SU-DHL-6 (cell line): ENCODE measurements around the gene RRP9.

Experiments
- H2AFZ ChIP-seq: fragments of 200-600 bp; sonication (generic); 2 replicates; pipeline ENCODE4 v1.6.1; 2014; ENCODE audit warnings: low read depth, mild to moderate bottlenecking, moderate library complexity, mixed read lengths, antibody characterized with exemption, low read length; ENCODE audit not compliant: severe bottlenecking
- H3F3A ChIP-seq: fragments of 200-600 bp; shearing (Covaris generic); 2 replicates; pipeline ENCODE4 v1.6.0; 2016; ENCODE audit warnings: antibody characterized with exemption, mild to moderate bottlenecking; ENCODE audit not compliant: insufficient read depth
- H3K27ac ChIP-seq: fragments of 200-600 bp; sonication (generic); 2 replicates; pipeline ENCODE4 v1.5.1; 2016; ENCODE audit warnings: low read depth, mild to moderate bottlenecking, low read length, moderate library complexity, mixed read lengths
- H3K27me3 ChIP-seq: fragments of 200-600 bp; sonication (generic), shearing (Covaris generic); 2 replicates; pipeline ENCODE4 v1.6.0; 2014; ENCODE audit warnings: mild to moderate bottlenecking, low read length
- H3K36me3 ChIP-seq: fragments of 200-600 bp; sonication (generic); 2 replicates; pipeline ENCODE4 v1.6.1; 2014; ENCODE audit warnings: mild to moderate bottlenecking, low read length, mixed read lengths
- H3K4me2 ChIP-seq: fragments of 300-600, 200-600 bp; shearing (Covaris generic), sonication (generic); 2 replicates; pipeline ENCODE4 v1.6.0; 2014; ENCODE audit warnings: low read length, low read depth, mild to moderate bottlenecking; ENCODE audit not compliant: poor library complexity, severe bottlenecking
- H3K4me3 ChIP-seq: fragments of 200-600 bp; sonication (generic); 2 replicates; pipeline ENCODE4 v1.5.1; 2014; ENCODE audit warnings: antibody characterized with exemption, low read length, mild to moderate bottlenecking, mixed read lengths; ENCODE audit not compliant: insufficient read depth, poor library complexity, severe bottlenecking
- H3K79me2 ChIP-seq: fragments of 200-600 bp; sonication (generic); 2 replicates; pipeline ENCODE4 v1.6.1; 2014; ENCODE audit warnings: mild to moderate bottlenecking, low read length, moderate library complexity; ENCODE audit not compliant: insufficient read depth
- H3K9ac ChIP-seq: fragments of 200-600 bp; sonication (generic); 2 replicates; pipeline ENCODE4 v1.7.0; 2014; ENCODE audit warnings: mild to moderate bottlenecking, low read length
- H3K9me2 ChIP-seq: fragments of 200-600 bp; sonication (generic); replicated peaks from 2 replicates; pipeline ENCODE4 v1.6.1; 2014; ENCODE audit warnings: low read length; ENCODE audit not compliant: insufficient read depth
- H3K9me3 ChIP-seq: fragments of 200-600 bp; sonication (generic); 2 replicates; pipeline ENCODE4 v1.6.1; 2014; ENCODE audit warnings: low read length, mixed read lengths; ENCODE audit not compliant: insufficient read depth
- H4K20me1 ChIP-seq: fragments of 200-600 bp; sonication (generic); 2 replicates; pipeline ENCODE4 v1.6.1; 2014; ENCODE audit warnings: low read depth, mild to moderate bottlenecking, antibody characterized with exemption, low read length, moderate library complexity, mixed read lengths
- EZH2phosphoT487 ChIP-seq: fragments of 200-600 bp; sonication (generic), shearing (Covaris generic); conservative IDR thresholded peaks from 2 replicates; pipeline ENCODE4 v1.6.1; 2018; ENCODE audit warnings: mild to moderate bottlenecking, antibody characterized with exemption, low read length, moderate library complexity, mixed read lengths
- TF ChIP-seq, protein P1 (sequence below): fragments of 200-600 bp; sonication (generic); IDR thresholded peaks from one replicate; pipeline ENCODE4 v1.5.1; 2017; ENCODE audit warnings: antibody characterized with exemption, mild to moderate bottlenecking, low read length, moderate library complexity; ENCODE audit not compliant: insufficient read depth, poor library complexity, severe bottlenecking

The RRP9 gene

DNA sequence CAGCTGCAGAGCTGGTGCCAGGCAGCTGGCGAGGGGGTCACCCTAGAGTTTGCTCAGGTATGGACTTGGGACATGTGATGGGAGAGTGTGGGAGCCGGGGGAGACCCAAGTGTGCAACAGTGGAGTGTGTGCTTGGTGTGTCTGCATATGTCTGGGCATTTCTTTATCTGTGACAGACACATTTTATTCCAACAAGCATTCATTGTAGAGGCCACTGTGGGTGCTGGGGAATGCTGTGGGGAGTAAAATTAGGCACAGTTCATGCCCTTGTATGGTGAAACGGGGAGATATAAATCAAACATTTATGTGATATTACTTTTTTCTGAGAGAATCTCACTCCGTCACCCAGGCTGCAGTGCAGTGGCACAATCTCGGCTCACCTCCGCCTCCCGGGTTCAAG is 45.9 kb upstream of the RRP9 start:
- H3K27ac ChIP-seq: no peak overlapping the region
- H3K9ac ChIP-seq: no peak overlapping the region
- H3K79me2 ChIP-seq: no peaks in the 10 kb centered on the region
- H3K36me3 ChIP-seq: 0 out of 2 replicates have a peak, but pooled peaks cover 4% of the 10 kb centered on the region
- no peaks in the 10 kb centered on the region for H3K9me2 ChIP-seq
- no peaks in the 10 kb centered on the region for H3K9me3 ChIP-seq
- H2AFZ ChIP-seq: no peak overlapping the region
- no peak overlapping the region for H3K4me2 ChIP-seq
- TF ChIP-seq, protein P1, sequence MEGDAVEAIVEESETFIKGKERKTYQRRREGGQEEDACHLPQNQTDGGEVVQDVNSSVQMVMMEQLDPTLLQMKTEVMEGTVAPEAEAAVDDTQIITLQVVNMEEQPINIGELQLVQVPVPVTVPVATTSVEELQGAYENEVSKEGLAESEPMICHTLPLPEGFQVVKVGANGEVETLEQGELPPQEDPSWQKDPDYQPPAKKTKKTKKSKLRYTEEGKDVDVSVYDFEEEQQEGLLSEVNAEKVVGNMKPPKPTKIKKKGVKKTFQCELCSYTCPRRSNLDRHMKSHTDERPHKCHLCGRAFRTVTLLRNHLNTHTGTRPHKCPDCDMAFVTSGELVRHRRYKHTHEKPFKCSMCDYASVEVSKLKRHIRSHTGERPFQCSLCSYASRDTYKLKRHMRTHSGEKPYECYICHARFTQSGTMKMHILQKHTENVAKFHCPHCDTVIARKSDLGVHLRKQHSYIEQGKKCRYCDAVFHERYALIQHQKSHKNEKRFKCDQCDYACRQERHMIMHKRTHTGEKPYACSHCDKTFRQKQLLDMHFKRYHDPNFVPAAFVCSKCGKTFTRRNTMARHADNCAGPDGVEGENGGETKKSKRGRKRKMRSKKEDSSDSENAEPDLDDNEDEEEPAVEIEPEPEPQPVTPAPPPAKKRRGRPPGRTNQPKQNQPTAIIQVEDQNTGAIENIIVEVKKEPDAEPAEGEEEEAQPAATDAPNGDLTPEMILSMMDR: no peak
- TF ChIP-seq EZH2phosphoT487: no peak
- H3F3A ChIP-seq: peaks cover 26% of the 10 kb centered on the region
- no peak overlapping the region for H3K4me3 ChIP-seq
- no peaks in the 10 kb centered on the region for H4K20me1 ChIP-seq
- H3K27me3 ChIP-seq: no peaks in the 10 kb centered on the region

- peaks cover 19% of the 10 kb centered on the region for H3F3A ChIP-seq
- no peak overlapping the region for H2AFZ ChIP-seq
- H3K79me2 ChIP-seq: peaks cover 1% of the 10 kb centered on the region; the same call in 1 of the 2 replicates
- H3K9me2 ChIP-seq: no peaks in the 10 kb centered on the region
- no peaks in the 10 kb centered on the region for H3K36me3 ChIP-seq
- H4K20me1 ChIP-seq: no peaks in the 10 kb centered on the region
- TF ChIP-seq, protein P1: no peak
- no peak for TF ChIP-seq EZH2phosphoT487
- no peak overlapping the region for H3K27ac ChIP-seq
- H3K9ac ChIP-seq: no peak overlapping the region
- H3K27me3 ChIP-seq: no peaks in the 10 kb centered on the region
- no peak overlapping the region for H3K4me3 ChIP-seq
- no peaks in the 10 kb centered on the region for H3K9me3 ChIP-seq
- H3K4me2 ChIP-seq: no peak overlapping the region
Observed at GRCh38 chr3:51986010-51986947, 44.6 kb upstream of the RRP9 start.

GRCh38 chr3:51985063-51985462 is 43.4 kb upstream of the RRP9 start:
- Histone ChIP-seq H3K9ac (no peak overlapping the region), H3K79me2 (peaks cover 7% of the 10 kb centered on the region; the same call in 1 of the 2 replicates), H3K4me3 (no peak overlapping the region), H3K36me3 (no peaks in the 10 kb centered on the region), H3F3A (peaks cover 19% of the 10 kb centered on the region), H2AFZ (no peak overlapping the region), H3K4me2 (no peak overlapping the region), H4K20me1 (no peaks in the 10 kb centered on the region), H3K27me3 (no peaks in the 10 kb centered on the region), H3K9me3 (no peaks in the 10 kb centered on the region), H3K27ac (no peak overlapping the region), H3K9me2 (no peaks in the 10 kb centered on the region)
- TF ChIP-seq, protein P1: no peak
- no peak for TF ChIP-seq EZH2phosphoT487
